Measurements from ENCODE around the gene GNG14.

GRCh38 chr19:12706332-12706718 is 18.5 kb downstream of the GNG14 start:
- TF ChIP-seq, protein P1, sequence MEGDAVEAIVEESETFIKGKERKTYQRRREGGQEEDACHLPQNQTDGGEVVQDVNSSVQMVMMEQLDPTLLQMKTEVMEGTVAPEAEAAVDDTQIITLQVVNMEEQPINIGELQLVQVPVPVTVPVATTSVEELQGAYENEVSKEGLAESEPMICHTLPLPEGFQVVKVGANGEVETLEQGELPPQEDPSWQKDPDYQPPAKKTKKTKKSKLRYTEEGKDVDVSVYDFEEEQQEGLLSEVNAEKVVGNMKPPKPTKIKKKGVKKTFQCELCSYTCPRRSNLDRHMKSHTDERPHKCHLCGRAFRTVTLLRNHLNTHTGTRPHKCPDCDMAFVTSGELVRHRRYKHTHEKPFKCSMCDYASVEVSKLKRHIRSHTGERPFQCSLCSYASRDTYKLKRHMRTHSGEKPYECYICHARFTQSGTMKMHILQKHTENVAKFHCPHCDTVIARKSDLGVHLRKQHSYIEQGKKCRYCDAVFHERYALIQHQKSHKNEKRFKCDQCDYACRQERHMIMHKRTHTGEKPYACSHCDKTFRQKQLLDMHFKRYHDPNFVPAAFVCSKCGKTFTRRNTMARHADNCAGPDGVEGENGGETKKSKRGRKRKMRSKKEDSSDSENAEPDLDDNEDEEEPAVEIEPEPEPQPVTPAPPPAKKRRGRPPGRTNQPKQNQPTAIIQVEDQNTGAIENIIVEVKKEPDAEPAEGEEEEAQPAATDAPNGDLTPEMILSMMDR (IDR thresholded peaks at IDR 0.05; ENCODE audit: extremely low read depth in 1 of 2, insufficient read depth in 1 of 2, low read depth in 1 of 2, low read length in 2 of 2) = no peak
- no peak for TF ChIP-seq POLR2A (IDR thresholded peaks at IDR 0.05; ENCODE audit: low read depth, low read length)
- no peak for TF ChIP-seq EZH2 (IDR thresholded peaks at IDR 0.05; ENCODE audit: borderline replicate concordance, low read depth, low read length, severe bottlenecking)
- no peak for TF ChIP-seq POLR2AphosphoS5 (IDR thresholded peaks at IDR 0.05; ENCODE audit: insufficient read depth, low read depth, low read length)
- TF ChIP-seq GATA2 (IDR thresholded peaks at IDR 0.05; ENCODE audit: insufficient read depth, insufficient read length, low read depth, low read length) = no peak

Data from endothelial cell of umbilical vein (primary cell).